IPS-18a (cell line): ENCODE data around the gene HNRNPUL1.

Experiments
- H3K27ac ChIP-seq: one replicate; pipeline ENCODE4 v1.5.1; 2013; ENCODE audit warnings: low read length
- H3K27me3 ChIP-seq: one replicate; pipeline ENCODE4 v1.6.1; 2013; ENCODE audit warnings: mild to moderate bottlenecking, low read length; ENCODE audit not compliant: control insufficient read depth, insufficient read depth
- H3K36me3 ChIP-seq: one replicate; pipeline ENCODE4 v1.6.1; 2013; ENCODE audit warnings: low read depth, low read length; ENCODE audit not compliant: control insufficient read depth
- H3K4me1 ChIP-seq: one replicate; pipeline ENCODE4 v1.6.1; 2013; ENCODE audit warnings: low read depth, low read length; ENCODE audit not compliant: control insufficient read depth
- H3K4me3 ChIP-seq: one replicate; pipeline ENCODE4 v1.5.1; 2013; ENCODE audit warnings: low read length
- H3K9ac ChIP-seq: one replicate; pipeline ENCODE4 v1.6.1; 2013; ENCODE audit warnings: mild to moderate bottlenecking, low read length, moderate library complexity
- H3K9me3 ChIP-seq: one replicate; pipeline ENCODE4 v1.6.1; 2013; ENCODE audit warnings: low read depth, low read length; ENCODE audit not compliant: control insufficient read depth

HNRNPUL1 gene

DNA sequence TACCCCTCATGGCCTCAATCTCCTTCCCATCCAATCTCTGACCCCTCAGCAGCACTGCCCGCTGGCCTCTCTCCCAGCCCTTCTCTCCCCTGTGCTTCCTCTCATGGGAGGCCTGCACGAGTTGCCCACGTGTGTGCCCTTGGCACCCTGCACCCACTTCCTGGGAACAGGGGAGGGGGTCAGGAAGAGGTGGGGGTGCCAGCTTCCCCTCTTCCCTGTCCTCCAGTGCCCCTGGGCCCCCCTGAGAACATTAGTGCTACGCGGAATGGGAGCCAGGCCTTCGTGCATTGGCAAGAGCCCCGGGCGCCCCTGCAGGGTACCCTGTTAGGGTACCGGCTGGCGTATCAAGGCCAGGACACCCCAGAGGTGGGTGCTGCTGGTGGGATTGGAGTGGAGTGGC lies 25.9 kb upstream of the HNRNPUL1 start:
- H3K27me3 ChIP-seq, result no peaks in the 10 kb centered on the region
- H3K27ac ChIP-seq, result no peak overlapping the region
- H3K4me3 ChIP-seq, result no peak overlapping the region
- H3K36me3 ChIP-seq, result peaks cover 10% of the 10 kb centered on the region
- H3K4me1 ChIP-seq, result no peaks in the 10 kb centered on the region
- H3K9ac ChIP-seq, result no peak overlapping the region
- H3K9me3 ChIP-seq, result no peaks in the 10 kb centered on the region

DNA sequence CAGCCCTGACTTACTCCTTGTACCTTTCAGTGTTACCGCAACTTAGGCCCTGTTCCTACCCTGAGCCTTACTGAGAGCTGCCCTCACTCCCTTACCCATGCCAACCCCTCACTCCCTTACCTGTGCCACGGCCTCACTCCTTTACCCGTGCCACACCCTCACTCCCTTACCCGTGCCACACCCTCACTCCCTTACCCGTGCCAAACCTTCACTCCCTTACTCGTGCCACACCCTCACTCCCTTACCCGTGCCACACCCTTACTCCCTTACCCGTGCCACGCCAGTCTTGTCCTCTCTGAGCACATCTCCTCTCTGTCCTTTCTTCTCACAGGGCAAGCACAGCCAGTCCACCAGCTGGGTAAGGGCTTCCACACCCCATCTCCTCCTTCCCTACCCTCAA lies 24.8 kb upstream of the HNRNPUL1 start:
- H3K9me3 ChIP-seq, result no peaks in the 10 kb centered on the region
- no peaks in the 10 kb centered on the region for H3K4me1 ChIP-seq
- no peak overlapping the region for H3K9ac ChIP-seq
- H3K36me3 ChIP-seq, result peaks cover 16% of the 10 kb centered on the region
- no peaks in the 10 kb centered on the region for H3K27me3 ChIP-seq
- H3K4me3 ChIP-seq, result no peak overlapping the region
- no peak overlapping the region for H3K27ac ChIP-seq

DNA sequence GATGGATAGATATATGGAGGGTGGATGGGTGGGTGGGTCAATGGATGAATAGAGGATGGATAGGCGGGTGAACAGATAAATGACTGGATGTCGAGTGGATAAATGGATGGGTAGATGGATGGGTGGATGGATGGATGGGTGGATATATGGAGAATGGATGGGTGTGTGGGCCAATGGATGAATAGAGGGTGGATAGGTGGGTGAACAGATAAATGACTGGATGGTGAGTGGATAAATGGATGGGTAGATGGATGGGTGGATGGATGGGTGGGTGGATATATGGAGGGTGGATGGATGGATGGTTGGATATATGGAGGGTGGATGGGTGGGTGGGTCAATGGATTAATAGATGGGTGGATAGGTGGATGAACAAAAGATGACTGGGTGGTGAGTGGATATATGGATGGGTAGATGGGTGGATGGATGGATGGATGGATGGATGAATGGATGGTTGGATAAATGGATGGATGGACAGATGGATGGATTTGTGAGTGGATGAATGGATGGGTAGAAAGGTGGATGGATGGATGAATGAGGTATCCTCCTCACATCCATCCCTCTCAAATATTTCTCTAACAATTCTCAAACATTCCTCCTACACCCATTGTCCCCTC lies 24.1 kb upstream of the HNRNPUL1 start:
- no peaks in the 10 kb centered on the region for H3K27me3 ChIP-seq
- H3K4me1 ChIP-seq, result no peaks in the 10 kb centered on the region
- H3K27ac ChIP-seq, result no peak overlapping the region
- no peak overlapping the region for H3K4me3 ChIP-seq
- peaks cover 14% of the 10 kb centered on the region for H3K36me3 ChIP-seq
- no peak overlapping the region for H3K9ac ChIP-seq
- no peaks in the 10 kb centered on the region for H3K9me3 ChIP-seq

GRCh38 chr19:41241859-41242258 lies 22.3 kb upstream of the HNRNPUL1 start:
- peaks cover 16% of the 10 kb centered on the region for H3K36me3 ChIP-seq
- H3K27me3 ChIP-seq, result no peaks in the 10 kb centered on the region
- H3K27ac ChIP-seq, result no peak overlapping the region
- H3K9me3 ChIP-seq, result no peaks in the 10 kb centered on the region
- no peak overlapping the region for H3K9ac ChIP-seq
- no peaks in the 10 kb centered on the region for H3K4me1 ChIP-seq
- H3K4me3 ChIP-seq, result no peak overlapping the region

- Histone ChIP-seq H3K4me3 (no peak overlapping the region), H3K9me3 (no peaks in the 10 kb centered on the region), H3K27ac (no peak overlapping the region), H3K27me3 (no peaks in the 10 kb centered on the region), H3K9ac (no peak overlapping the region), H3K4me1 (no peaks in the 10 kb centered on the region), H3K36me3 (peaks cover 16% of the 10 kb centered on the region)
Observed at GRCh38 chr19:41244117-41244516, 20.1 kb upstream of the HNRNPUL1 start.

DNA sequence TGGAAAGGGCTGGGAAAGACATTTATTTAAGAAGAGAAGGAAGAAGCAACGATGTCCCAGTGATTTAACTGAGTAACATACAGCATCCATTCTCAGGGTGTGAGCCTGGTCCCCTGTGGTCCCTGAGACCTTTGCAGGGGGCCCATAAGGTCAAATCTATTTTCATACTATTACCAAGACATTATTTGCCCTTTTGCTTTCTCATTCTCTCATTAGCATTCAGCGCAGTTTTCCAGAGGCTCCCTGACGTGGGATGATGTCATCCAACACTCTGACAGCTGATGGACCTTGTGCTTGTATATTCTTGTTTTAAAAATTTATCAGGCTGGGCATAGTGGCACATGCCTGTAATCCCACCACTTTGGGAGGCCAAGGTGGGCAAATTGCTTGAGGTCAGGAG lies 18.3 kb upstream of the HNRNPUL1 start:
- peaks cover 22% of the 10 kb centered on the region for H3K36me3 ChIP-seq
- H3K9me3 ChIP-seq, result no peaks in the 10 kb centered on the region
- no peak overlapping the region for H3K9ac ChIP-seq
- H3K4me3 ChIP-seq, result no peak overlapping the region
- H3K27ac ChIP-seq, result no peak overlapping the region
- no peaks in the 10 kb centered on the region for H3K4me1 ChIP-seq
- H3K27me3 ChIP-seq, result no peaks in the 10 kb centered on the region

DNA sequence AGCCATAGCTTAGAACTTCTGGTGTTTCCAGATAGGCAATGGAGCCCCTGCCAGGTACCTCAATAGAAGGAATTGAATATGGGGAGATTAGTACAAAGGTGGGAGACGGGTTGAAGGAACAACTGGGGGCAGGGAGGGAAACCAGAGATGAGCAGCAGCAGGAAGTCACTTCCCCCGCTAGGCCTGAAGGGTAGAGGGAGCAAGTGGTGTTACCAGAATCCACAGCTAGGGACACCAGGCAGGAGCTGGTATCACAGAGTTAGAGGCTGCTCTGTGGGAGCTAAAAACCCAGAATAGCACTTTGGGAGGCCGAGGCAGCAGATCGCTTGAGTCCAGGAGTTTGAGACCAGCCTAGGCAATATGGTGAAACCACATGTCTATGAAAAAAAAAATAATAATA lies 15.3 kb upstream of the HNRNPUL1 start:
- no peak overlapping the region for H3K4me3 ChIP-seq
- no peak overlapping the region for H3K27ac ChIP-seq
- H3K36me3 ChIP-seq, result peaks cover 19% of the 10 kb centered on the region
- no peaks in the 10 kb centered on the region for H3K4me1 ChIP-seq
- no peaks in the 10 kb centered on the region for H3K27me3 ChIP-seq
- no peaks in the 10 kb centered on the region for H3K9me3 ChIP-seq
- no peak overlapping the region for H3K9ac ChIP-seq

DNA sequence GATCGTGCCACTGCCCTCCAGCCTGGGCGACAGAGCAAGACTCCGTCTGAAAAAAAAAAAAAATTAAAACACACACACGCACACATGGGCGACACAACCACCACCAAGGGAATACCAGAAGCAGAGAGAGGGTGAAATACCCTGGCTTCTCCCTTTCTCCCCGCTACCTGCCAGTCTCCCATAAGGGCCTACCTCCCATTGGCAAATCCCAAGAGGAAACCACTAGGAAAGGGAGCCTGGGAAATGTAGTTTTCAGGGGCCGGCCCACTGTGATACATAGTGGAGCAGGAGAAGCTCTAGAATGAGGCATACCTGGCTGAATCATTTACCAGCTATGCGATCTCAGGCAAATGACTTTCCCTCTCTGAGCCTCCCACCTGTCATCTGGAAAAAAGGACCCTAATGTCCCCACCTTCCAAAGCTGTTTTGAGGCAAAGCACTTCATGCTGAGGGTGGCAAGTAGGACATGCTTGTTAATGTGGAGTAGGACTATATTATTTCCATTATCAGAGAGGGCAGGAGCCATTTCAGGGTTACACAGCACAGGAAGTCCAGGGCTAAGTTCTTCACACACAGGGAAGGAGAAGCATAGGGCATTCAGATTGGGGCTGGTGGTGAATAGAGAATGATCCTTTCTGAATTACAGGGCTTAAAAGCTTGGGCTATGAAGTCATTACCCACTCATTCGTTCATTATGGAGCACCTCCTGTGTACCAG lies 14.3 kb upstream of the HNRNPUL1 start:
- H3K27ac ChIP-seq, result no peak overlapping the region
- no peak overlapping the region for H3K4me3 ChIP-seq
- H3K4me1 ChIP-seq, result no peaks in the 10 kb centered on the region
- H3K27me3 ChIP-seq, result no peaks in the 10 kb centered on the region
- no peak overlapping the region for H3K9ac ChIP-seq
- H3K9me3 ChIP-seq, result no peaks in the 10 kb centered on the region
- H3K36me3 ChIP-seq, result peaks cover 19% of the 10 kb centered on the region

DNA sequence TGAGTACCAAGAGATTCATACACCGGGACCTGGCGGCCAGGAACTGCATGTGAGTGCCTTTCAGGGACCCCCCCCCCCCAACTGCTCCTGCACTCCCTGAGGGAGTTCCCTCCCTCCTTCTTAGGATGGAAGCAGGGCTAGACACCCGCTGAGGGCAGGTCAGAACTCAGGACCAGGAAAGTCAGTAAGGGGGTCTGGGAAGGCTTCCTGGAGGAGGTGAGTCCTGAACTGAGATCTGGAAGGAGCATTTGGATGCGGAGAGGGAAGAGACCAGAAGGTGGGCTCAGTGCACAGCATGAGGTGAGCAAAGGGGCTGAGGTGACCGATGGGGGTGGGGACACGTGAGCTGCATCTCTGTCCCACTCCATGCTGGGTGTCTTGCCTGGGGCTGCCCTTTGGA lies 10.5 kb upstream of the HNRNPUL1 start:
- H3K27me3 ChIP-seq, result no peaks in the 10 kb centered on the region
- peaks cover 28% of the 10 kb centered on the region for H3K36me3 ChIP-seq
- H3K9me3 ChIP-seq, result no peaks in the 10 kb centered on the region
- H3K4me1 ChIP-seq, result no peaks in the 10 kb centered on the region
- no peak overlapping the region for H3K4me3 ChIP-seq
- H3K27ac ChIP-seq, result no peak overlapping the region
- H3K9ac ChIP-seq, result no peak overlapping the region

GRCh38 chr19:41255171-41255570 lies 9.0 kb upstream of the HNRNPUL1 start:
- no peak overlapping the region for H3K9ac ChIP-seq
- H3K27ac ChIP-seq, result no peak overlapping the region
- H3K4me3 ChIP-seq, result no peak overlapping the region
- no peaks in the 10 kb centered on the region for H3K4me1 ChIP-seq
- H3K9me3 ChIP-seq, result no peaks in the 10 kb centered on the region
- peaks cover 26% of the 10 kb centered on the region for H3K36me3 ChIP-seq
- H3K27me3 ChIP-seq, result no peaks in the 10 kb centered on the region

- H3K9ac ChIP-seq, result no peak overlapping the region
- H3K27me3 ChIP-seq, result no peaks in the 10 kb centered on the region
- peaks cover 3% of the 10 kb centered on the region for H3K4me1 ChIP-seq
- H3K36me3 ChIP-seq, result peaks cover 11% of the 10 kb centered on the region
- no peaks in the 10 kb centered on the region for H3K9me3 ChIP-seq
- H3K27ac ChIP-seq, result no peak overlapping the region
- peak overlapping the region; percentile 92 for H3K4me3 ChIP-seq
Observed at GRCh38 chr19:41261474-41262190, 2.5 kb upstream of the HNRNPUL1 start.
